GM19468 (cell line): ENCODE results near the gene ATP1B3.
A peak's percentile ranks its signal among the peaks of the same experiment; 100 is the strongest.
"Not testable (repeated sequence)": the region's sequence is repeated elsewhere in the genome, so short reads cannot be mapped to it uniquely, and the experiment has no call there.

Experiments
- ATAC-seq: cut with Tn5 transposase; IDR thresholded peaks from one replicate; pipeline ENCODE4 v1.9.1; 2021; ENCODE audit warnings: mild to moderate bottlenecking, moderate library complexity, moderate number of reproducible peaks; ENCODE audit not compliant: unreplicated experiment; ENCODE audit errors: extremely low read depth

Gene ATP1B3

DNA sequence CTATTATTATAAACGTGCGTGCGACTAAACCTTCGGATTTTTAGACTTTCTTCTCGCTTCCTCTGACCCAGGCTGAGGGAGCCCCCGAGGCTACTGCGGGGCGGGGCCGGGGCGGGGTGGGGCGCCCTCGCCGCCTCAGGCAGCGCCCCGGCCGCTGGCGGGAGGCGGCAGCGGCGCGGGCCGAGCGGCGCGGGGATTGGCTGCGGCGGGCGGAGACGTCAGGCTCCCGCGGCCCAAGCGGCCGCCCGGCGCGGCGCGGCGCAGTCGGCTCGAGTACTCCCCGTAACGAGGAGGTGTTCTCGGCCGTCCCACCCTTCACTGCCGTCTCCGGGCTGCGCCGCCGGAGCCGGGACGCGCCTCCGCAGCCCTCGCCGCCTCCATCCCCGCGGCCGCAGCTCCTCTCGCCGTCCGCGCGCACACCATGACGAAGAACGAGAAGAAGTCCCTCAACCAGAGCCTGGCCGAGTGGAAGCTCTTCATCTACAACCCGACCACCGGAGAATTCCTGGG lies at the start of gene ATP1B3:
ATP1B3 (plus strand) TSS at position 263 of the 510 bp plus-strand sequence; CDS start at position 422, 159 bp downstream.
- peak; percentile 62 for ATAC-seq

- no peak for ATAC-seq
Measured at GRCh38 chr3:141828487-141828886, 48.0 kb upstream of the ATP1B3 start.

DNA sequence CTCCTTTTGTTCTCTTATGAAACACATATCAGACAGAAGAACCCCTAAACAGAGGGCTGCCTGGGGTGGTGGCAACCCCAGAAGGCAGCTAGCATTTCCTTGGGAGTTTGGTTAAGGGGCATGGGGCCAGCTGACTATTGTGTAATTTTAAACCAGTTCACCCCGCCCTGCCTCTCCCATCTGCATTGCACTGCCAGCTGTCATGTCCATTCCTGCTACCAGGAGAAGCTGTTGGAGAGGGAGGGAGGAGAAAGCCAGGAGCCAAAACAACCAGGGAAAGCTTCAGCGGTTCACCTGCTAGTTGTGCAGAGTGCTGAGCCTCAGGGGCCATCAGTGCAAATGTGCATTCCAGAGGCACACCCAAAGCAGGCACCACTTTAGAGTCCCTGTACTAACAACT lies 47.6 kb upstream of the ATP1B3 start:
- ATAC-seq: no peak

GRCh38 chr3:141830508-141830907 lies 45.9 kb upstream of the ATP1B3 start:
- no peak for ATAC-seq

DNA sequence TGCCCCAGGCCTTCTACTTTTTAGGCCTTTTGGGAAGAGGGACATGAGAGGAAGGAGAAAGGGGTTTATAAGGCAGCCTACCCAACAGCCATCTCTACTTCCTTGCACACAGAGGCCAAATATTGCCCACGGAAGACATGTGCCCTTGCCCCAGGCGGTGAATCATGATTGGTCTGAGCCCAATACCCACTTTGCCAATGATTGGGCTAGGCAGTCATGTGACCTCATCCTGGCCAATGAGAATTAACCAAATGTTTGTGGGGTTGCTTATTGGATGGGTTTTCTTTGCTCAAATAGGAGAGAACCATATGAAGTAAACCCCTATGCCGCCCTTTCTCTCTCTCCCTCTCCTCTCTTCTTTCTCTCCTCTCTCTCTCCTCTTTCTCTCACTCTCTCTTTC lies 42.2 kb upstream of the ATP1B3 start:
- no peak for ATAC-seq

DNA sequence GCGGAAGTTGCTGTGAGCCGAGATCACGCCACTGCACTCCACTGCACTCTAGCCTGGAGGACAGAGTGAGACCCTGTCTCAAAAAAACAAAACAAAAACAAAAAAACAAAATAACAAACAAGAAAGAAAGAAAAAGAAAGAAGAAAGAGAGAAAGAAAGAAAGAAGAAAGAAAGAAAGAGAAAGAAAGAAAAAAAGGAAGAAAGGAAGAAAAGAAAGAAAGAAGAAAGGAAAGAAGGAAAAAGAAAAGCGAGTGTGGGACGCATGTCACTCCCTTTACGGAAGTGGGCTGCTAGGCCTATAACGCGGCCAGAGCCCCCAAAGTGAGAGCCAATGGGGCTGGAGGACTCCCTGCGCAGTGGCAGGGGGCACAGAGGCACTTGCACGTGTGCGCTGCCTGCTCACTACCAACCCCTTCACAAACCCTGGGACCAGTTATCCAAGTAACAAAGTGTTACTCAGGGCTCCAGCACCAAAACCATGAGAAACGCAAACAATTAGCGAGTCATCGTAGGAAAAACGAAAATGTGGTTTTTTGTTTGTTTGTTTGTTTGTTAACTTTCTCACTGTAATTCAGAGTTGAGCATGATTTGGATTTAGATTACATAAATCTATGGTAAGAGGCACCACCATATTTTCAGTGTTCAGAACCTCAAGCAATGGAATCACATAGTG lies 40.8 kb upstream of the ATP1B3 start:
- ATAC-seq: no peak

DNA sequence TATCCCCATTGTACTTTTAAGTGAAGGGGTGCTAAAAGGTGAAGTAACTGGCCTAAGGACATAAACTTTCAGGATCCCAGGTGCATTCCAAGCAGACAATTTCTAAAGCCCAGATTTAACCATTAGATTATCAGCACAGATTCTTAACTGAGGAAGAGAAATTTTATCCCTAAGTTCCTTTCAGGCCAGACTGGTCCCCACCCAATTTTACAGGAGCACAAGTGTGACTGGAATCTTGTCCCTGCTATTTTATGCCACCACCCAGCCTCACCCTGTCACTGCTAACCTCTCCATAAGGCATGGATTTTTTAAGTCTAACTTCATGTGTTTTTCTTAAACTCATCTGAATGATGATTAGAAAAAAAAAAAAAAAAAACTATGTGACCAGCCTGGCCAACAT lies 37.1 kb upstream of the ATP1B3 start:
- no peak for ATAC-seq

DNA sequence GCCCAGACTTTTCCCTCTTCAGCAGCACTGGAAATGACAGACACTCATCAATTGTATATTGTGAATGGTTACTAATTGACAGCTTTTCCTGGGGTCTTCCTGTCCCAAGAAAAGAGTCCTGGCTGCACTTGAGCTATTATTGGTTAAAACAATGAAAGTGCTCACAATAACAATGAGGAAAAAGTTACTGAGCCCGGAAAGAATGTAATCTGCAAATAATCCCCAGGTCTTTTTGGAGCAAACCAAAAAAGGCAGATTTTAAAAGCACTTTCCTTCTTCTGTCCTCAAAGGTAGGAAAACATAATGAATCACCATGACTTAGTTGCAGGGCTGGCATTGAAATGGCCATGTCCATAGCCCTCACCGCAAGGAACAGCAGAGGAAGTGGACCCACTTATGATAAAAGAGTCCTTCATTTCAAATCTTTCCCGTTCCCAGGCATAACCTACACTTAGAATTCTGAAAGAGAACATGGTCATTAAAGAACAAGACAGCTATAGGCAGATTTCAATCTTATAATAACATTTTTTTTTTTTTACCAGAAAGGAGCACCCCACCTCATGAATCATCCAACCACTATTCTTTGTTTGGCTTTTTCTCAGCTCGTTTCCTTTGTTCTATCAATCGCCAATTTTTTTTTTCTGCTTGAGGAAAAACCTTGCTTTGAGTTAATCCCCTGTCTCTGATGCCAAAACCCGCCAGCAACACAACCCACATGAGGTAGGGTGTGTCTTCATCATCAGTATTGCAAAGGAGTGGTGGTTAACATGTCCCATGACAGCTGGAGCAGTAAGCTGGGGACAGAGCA lies 35.5 kb upstream of the ATP1B3 start:
- no peak for ATAC-seq

DNA sequence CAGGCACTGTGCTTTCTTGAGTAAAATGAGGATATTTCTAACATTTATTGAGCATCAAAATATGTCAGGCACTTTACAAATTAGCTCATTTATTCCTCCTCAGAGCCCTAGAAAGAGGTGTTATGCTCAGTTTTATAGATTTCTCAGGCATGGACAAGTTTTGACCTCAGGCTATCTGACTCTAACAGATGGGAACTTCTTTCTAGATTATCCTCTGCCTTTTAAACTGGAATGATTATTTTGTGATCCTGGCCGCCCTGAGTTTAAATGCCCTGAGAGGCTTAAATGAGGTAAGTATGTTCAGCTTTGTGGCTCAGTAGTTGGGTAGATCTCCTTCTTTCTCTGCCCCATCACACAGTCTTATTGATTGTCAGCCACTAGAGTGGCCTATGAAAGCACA lies 32.3 kb upstream of the ATP1B3 start:
- ATAC-seq: no peak

GRCh38 chr3:141844812-141845211 lies 31.6 kb upstream of the ATP1B3 start:
- ATAC-seq: no peak

DNA sequence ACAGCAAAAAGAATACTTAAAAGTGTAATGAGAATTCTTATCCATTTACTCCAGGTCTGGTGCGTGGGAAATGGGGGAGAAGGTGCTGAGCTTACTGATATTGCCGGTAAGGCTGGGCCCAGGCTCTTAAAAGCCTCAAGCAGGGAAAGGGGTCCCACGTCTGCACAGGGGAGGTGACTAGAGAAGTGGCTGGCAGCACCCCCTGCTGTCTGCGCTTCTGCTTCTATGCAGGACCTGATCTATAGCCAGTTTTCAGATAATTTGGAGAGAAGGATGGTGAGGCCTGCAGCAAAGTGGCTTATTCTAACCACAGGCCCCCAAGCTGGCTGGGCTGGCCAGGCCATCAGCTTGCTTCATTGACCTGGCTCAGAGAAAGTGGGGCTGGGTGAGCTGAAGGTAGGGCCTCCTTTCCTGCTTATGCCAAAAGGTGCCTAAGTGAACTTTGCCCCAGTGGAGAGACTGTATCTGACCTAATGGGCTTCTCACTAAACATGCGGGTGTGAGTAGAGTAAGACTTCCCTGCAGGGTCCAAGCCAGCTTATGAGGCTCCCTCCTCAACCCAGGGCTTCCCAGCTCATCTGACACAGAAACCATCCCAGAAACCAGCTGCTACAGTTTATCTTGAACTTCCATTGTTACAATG lies 30.9 kb upstream of the ATP1B3 start:
- no peak for ATAC-seq

GRCh38 chr3:141846050-141846433 lies 30.4 kb upstream of the ATP1B3 start:
- ATAC-seq: no peak

GRCh38 chr3:141848159-141848748 lies 28.2 kb upstream of the ATP1B3 start:
- not testable (repeated sequence) for ATAC-seq

DNA sequence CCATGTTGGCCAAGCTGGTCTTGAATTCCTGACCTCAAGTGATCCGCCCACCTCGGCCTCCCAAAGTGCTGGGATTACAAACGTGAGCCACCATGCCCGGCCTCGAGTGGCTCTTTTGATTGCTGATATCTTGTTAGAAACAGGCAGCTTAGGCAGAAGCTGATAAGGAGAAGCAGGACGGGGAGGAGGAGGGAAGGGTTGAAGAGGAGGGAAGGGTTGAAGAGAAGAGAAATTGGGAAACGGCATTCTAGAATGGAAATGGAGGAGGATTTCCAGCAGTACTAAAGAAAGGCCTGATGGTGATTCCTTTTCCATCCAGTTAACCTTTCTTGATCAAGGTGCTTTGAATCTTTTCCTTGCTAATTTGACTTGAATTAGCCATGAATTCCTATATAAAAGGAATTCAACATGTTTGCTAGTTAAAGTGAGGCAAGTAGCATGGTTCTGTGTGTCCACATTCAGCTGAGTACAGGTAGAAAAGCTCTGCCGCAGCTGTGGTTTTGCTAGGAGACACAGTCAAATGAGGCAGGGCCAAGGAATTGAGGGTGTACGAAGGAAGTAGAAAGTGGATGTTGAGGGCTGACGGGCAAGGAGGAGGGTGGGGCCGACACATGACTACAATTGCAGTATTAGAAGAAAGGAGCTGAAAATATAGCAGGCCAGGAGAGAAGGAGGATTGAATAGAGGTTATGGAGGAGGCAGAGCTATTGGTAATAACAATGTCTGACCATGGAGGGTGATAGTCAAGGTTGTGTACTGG lies 27.2 kb upstream of the ATP1B3 start:
- no peak for ATAC-seq

DNA sequence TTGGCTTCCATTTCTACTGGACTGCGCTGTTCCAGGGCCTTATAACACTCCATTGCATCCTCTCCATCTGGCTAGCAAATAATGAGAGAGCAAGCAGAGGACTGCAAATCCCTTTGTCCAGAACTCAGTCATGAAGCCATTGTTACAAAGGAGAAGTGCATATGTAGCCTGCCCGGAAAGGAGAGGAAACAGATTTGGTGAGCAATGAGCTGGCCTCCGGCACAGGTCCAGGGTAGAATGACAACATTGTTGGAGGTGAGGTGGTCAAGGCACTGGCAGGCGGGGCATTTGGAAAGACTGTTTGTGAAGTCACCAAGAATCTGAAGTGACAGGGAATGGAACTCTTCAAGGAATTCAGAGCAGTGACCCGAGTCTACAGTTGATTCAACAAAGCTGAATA lies 25.0 kb upstream of the ATP1B3 start:
- no peak for ATAC-seq

DNA sequence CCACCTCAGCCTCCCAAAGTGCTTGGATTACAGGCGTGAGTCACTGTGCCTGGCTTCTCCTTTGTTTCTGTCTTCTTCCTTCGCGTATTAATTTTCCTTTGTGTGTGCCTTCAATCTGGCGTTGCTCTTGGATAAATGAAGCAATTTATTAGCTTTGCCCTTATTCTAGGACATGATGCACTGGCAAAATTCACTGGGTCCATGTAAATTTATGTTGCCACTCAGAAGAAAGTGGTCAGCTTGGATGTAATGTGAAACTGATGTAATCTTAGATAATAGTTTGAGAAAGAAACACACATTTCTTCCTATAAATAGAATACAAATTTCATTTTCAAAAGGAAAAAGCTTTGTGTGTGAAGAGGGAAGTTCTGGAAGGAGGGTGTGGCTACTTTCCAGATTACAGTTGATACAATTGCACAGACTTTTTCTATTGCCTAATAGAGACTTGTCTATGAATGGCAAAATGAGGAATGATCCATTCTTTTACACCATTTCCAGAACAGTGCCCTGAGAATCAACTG lies 23.3 kb upstream of the ATP1B3 start:
- no peak for ATAC-seq

GRCh38 chr3:141853629-141854168 lies 22.7 kb upstream of the ATP1B3 start:
- no peak for ATAC-seq

DNA sequence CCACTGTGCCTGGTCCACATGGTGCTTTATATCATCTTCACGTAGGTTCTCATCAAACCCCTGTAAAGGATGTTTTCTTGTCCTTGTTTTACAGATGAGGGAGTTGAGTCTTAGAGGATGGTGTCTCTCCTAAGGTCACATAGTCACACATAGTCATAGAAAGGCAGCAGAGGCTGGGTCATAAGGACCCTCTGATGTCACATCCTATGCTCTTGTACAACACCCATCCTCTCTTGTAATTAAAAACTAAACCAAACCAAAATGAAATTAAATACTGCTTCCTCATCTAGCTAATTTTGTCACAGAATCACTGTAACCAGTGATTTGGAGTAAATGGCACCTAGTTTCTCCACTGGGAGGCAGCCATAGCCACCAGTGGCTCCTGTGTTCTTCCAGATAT lies 21.8 kb upstream of the ATP1B3 start:
- ATAC-seq: no peak

DNA sequence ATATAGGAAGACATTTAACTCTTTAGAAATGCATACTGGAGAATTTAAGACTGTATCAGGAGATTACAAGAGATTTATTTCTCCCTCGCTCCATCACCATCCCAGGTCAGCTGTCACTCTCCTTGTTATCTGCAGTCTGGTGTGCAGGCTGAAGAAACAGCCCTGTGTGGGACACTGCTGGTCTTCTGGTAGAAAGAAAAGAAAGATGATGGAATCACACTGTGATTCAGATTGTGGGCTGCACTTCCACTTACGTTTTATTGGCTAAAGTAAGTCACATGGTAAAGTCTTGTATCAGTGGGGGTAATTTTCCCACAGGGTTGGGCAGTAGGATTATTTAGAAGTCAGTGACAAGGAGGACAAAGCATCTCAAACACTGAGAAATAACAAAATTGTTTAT lies 18.1 kb upstream of the ATP1B3 start:
- ATAC-seq: no peak
